ENCODE data around the gene CBX1.

The CBX1 gene

DNA sequence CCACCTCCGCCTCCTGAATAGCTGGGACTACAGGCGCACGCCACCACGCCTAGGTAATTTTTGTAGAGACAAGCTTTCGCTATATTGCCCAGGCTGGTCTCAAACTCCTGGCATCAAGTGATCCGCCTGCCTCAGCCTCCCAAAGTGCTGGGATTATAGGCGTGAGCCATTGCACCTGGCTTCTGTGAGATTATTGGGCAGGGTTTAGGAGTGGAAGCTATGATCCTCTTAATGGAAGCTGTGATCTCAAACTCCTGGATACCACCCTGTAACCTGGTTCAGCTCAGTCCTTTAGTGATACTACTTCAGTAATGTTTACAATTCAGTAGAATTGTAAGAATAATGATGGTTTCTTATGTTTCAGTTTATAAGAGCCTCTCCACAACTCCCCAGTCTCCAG lies 39.0 kb downstream of the CBX1 start:
- Histone ChIP-seq H3K79me1 (ENCODE audit: low read length) (peaks cover 12% of the 10 kb centered on the region), H2BK120ac (ENCODE audit: low read depth, low read length) (no peak overlapping the region), H3K4ac (ENCODE audit: low read depth, low read length) (no peak overlapping the region), H3K23ac (ENCODE audit: low read length) (no peak overlapping the region), H2AK5ac (ENCODE audit: low read length) (no peak overlapping the region), H3K79me2 (ENCODE audit: control insufficient read depth, insufficient read depth, low read length) (peaks cover 23% of the 10 kb centered on the region), H2BK15ac (replicated peaks; ENCODE audit: low read depth) (no peak overlapping the region), H3K27ac (ENCODE audit: low read depth, low read length) (no peak overlapping the region), H3K4me1 (ENCODE audit: control insufficient read depth, low read depth, low read length) (no peaks in the 10 kb centered on the region), H3K36me3 (ENCODE audit: control insufficient read depth, insufficient read depth, low read length) (peaks cover 30% of the 10 kb centered on the region), H4K5ac (ENCODE audit: low read length) (no peak overlapping the region), H3K27me3 (ENCODE audit: insufficient read depth, low read length, poor library complexity) (no peaks in the 10 kb centered on the region), H3K56ac (ENCODE audit: low read length) (no peak overlapping the region), H4K8ac (ENCODE audit: low read depth, low read length) (no peak overlapping the region), H2BK5ac (ENCODE audit: low read length) (no peak overlapping the region), H3K9ac (ENCODE audit: low read length) (no peak overlapping the region), H3K4me3 (ENCODE audit: low read length) (no peak overlapping the region), H3K4me2 (ENCODE audit: low read length) (no peak overlapping the region), H3K18ac (ENCODE audit: low read length) (no peak overlapping the region)
- no peak for DNase-seq
- WGBS (ENCODE audit: extremely low coverage, insufficient coverage, low lambda C conversion rate) = no CpG with 5 or more reads among the region's 7 CpGs

DNA sequence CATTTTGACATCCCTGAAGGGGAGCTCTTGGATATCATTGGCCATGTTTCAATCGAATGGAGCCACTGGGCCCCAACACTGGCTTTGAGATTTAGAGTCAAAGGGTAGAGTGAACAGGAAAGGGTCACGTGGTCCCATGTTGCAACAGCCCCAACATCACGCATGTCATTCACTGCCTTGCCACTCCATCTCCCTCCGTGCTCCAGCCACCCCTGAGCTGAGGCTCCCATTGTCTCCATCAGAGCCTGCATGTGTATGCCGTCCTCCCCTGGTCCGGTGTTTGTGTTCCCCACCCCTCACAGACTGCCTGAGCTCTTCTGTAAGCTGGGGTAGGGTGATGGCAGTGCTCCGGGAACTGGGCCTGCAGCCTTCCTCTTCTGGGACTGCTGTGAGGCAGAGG lies 41.0 kb downstream of the CBX1 start:
- Histone ChIP-seq H3K4ac (ENCODE audit: low read depth, low read length) (no peak overlapping the region), H3K4me3 (ENCODE audit: low read length) (no peak overlapping the region), H3K4me2 (ENCODE audit: low read length) (no peak overlapping the region), H3K56ac (ENCODE audit: low read length) (no peak overlapping the region), H3K79me1 (ENCODE audit: low read length) (peaks cover 30% of the 10 kb centered on the region), H3K79me2 (ENCODE audit: control insufficient read depth, insufficient read depth, low read length) (peaks cover 43% of the 10 kb centered on the region), H2BK5ac (ENCODE audit: low read length) (no peak overlapping the region), H3K9ac (ENCODE audit: low read length) (no peak overlapping the region), H2BK120ac (ENCODE audit: low read depth, low read length) (no peak overlapping the region), H2BK15ac (replicated peaks; ENCODE audit: low read depth) (no peak overlapping the region), H2AK5ac (ENCODE audit: low read length) (no peak overlapping the region), H4K8ac (ENCODE audit: low read depth, low read length) (no peak overlapping the region), H3K4me1 (ENCODE audit: control insufficient read depth, low read depth, low read length) (peaks cover 7% of the 10 kb centered on the region), H3K18ac (ENCODE audit: low read length) (no peak overlapping the region), H3K27me3 (ENCODE audit: insufficient read depth, low read length, poor library complexity) (no peaks in the 10 kb centered on the region), H3K36me3 (ENCODE audit: control insufficient read depth, insufficient read depth, low read length) (peaks cover 34% of the 10 kb centered on the region), H3K27ac (ENCODE audit: low read depth, low read length) (no peak overlapping the region), H4K5ac (ENCODE audit: low read length) (no peak overlapping the region), H3K23ac (ENCODE audit: low read length) (no peak overlapping the region)
- DNase-seq = no peak
- no CpG with 5 or more reads among the region's 7 CpGs for WGBS (ENCODE audit: extremely low coverage, insufficient coverage, low lambda C conversion rate)

DNA sequence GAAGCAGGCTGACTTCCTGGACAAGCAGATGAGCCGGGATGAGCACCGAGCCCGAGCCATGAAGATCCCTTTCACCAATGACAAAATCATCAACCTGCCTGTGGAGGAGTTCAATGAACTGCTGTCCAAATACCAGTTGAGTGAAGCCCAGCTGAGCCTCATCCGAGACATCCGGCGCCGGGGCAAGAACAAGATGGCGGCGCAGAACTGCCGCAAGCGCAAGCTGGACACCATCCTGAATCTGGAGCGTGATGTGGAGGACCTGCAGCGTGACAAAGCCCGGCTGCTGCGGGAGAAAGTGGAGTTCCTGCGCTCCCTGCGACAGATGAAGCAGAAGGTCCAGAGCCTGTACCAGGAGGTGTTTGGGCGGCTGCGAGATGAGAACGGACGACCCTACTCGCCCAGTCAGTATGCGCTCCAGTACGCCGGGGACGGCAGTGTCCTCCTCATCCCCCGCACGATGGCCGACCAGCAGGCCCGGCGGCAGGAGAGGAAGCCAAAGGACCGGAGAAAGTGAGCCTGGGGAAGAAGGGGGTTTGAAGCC lies 42.1 kb downstream of the CBX1 start:
- no peak overlapping the region for H3K27ac ChIP-seq (ENCODE audit: low read depth, low read length)

DNA sequence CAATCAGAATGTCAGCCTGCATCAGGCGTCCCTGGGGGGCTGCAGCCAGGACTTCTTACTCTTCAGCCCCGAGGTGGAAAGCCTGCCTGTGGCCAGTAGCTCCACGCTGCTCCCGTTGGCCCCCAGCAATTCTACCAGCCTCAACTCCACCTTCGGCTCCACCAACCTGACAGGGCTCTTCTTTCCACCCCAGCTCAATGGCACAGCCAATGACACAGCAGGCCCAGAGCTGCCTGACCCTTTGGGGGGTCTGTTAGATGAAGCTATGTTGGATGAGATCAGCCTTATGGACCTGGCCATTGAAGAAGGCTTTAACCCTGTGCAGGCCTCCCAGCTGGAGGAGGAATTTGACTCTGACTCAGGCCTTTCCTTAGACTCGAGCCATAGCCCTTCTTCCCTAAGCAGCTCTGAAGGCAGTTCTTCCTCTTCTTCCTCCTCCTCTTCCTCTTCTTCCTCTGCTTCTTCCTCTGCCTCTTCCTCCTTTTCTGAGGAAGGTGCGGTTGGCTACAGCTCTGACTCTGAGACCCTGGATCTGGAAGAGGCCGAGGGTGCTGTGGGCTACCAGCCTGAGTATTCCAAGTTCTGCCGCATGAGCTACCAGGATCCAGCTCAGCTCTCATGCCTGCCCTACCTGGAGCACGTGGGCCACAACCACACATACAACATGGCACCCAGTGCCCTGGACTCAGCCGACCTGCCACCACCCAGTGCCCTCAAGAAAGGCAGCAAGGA lies 42.7 kb downstream of the CBX1 start:
- Histone ChIP-seq H4K8ac (ENCODE audit: low read depth, low read length) (no peak overlapping the region), H3K23ac (ENCODE audit: low read length) (no peak overlapping the region), H3K27ac (ENCODE audit: low read depth, low read length) (no peak overlapping the region), H3K79me1 (ENCODE audit: low read length) (peaks cover 31% of the 10 kb centered on the region), H3K36me3 (ENCODE audit: control insufficient read depth, insufficient read depth, low read length) (peaks cover 32% of the 10 kb centered on the region), H2BK15ac (replicated peaks; ENCODE audit: low read depth) (no peak overlapping the region), H3K9ac (ENCODE audit: low read length) (no peak overlapping the region), H3K56ac (ENCODE audit: low read length) (no peak overlapping the region), H2BK120ac (ENCODE audit: low read depth, low read length) (no peak overlapping the region), H3K4me2 (ENCODE audit: low read length) (no peak overlapping the region), H4K5ac (ENCODE audit: low read length) (no peak overlapping the region), H3K18ac (ENCODE audit: low read length) (no peak overlapping the region), H3K4me1 (ENCODE audit: control insufficient read depth, low read depth, low read length) (peaks cover 8% of the 10 kb centered on the region), H3K79me2 (ENCODE audit: control insufficient read depth, insufficient read depth, low read length) (peaks cover 53% of the 10 kb centered on the region), H2AK5ac (ENCODE audit: low read length) (no peak overlapping the region), H3K4ac (ENCODE audit: low read depth, low read length) (no peak overlapping the region), H2BK5ac (ENCODE audit: low read length) (no peak overlapping the region), H3K27me3 (ENCODE audit: insufficient read depth, low read length, poor library complexity) (no peaks in the 10 kb centered on the region), H3K4me3 (ENCODE audit: low read length) (no peak overlapping the region)
- no CpG with 5 or more reads among the region's 11 CpGs for WGBS (ENCODE audit: extremely low coverage, insufficient coverage, low lambda C conversion rate)
- DNase-seq = no peak

More for the DNA sequence above, 42.1 kb downstream of the CBX1 start:
- Histone ChIP-seq H4K5ac (ENCODE audit: low read length) (no peak overlapping the region), H3K27me3 (ENCODE audit: insufficient read depth, low read length, poor library complexity) (no peaks in the 10 kb centered on the region), H2AK5ac (ENCODE audit: low read length) (no peak overlapping the region), H3K36me3 (ENCODE audit: control insufficient read depth, insufficient read depth, low read length) (peaks cover 32% of the 10 kb centered on the region), H3K4ac (ENCODE audit: low read depth, low read length) (no peak overlapping the region), H3K23ac (ENCODE audit: low read length) (no peak overlapping the region), H3K56ac (ENCODE audit: low read length) (no peak overlapping the region), H3K9ac (ENCODE audit: low read length) (no peak overlapping the region), H3K18ac (ENCODE audit: low read length) (no peak overlapping the region), H4K8ac (ENCODE audit: low read depth, low read length) (no peak overlapping the region), H2BK15ac (replicated peaks; ENCODE audit: low read depth) (no peak overlapping the region), H3K4me2 (ENCODE audit: low read length) (no peak overlapping the region), H3K79me2 (ENCODE audit: control insufficient read depth, insufficient read depth, low read length) (peaks cover 50% of the 10 kb centered on the region), H3K79me1 (ENCODE audit: low read length) (peaks cover 31% of the 10 kb centered on the region), H3K4me1 (ENCODE audit: control insufficient read depth, low read depth, low read length) (peaks cover 8% of the 10 kb centered on the region), H2BK120ac (ENCODE audit: low read depth, low read length) (no peak overlapping the region), H2BK5ac (ENCODE audit: low read length) (no peak overlapping the region), H3K4me3 (ENCODE audit: low read length) (no peak overlapping the region)
- no CpG with 5 or more reads among the region's 32 CpGs for WGBS (ENCODE audit: extremely low coverage, insufficient coverage, low lambda C conversion rate)
- DNase-seq = no peak

GRCh38 chr17:48057626-48058025 lies 43.7 kb downstream of the CBX1 start:
- no peak for DNase-seq
- WGBS (ENCODE audit: extremely low coverage, insufficient coverage, low lambda C conversion rate) = no CpG with 5 or more reads among the region's 4 CpGs
- no peak overlapping the region for H4K5ac ChIP-seq (ENCODE audit: low read length)
- no peak overlapping the region for H4K8ac ChIP-seq (ENCODE audit: low read depth, low read length)
- no peak overlapping the region for H3K4ac ChIP-seq (ENCODE audit: low read depth, low read length)
- peaks cover 35% of the 10 kb centered on the region for H3K79me1 ChIP-seq (ENCODE audit: low read length)
- H3K56ac ChIP-seq (ENCODE audit: low read length) = no peak overlapping the region
- H3K36me3 ChIP-seq (ENCODE audit: control insufficient read depth, insufficient read depth, low read length) = peaks cover 32% of the 10 kb centered on the region
- H3K9ac ChIP-seq (ENCODE audit: low read length) = no peak overlapping the region
- no peak overlapping the region for H3K4me3 ChIP-seq (ENCODE audit: low read length)
- H3K27me3 ChIP-seq (ENCODE audit: insufficient read depth, low read length, poor library complexity) = no peaks in the 10 kb centered on the region
- H3K23ac ChIP-seq (ENCODE audit: low read length) = no peak overlapping the region
- H3K18ac ChIP-seq (ENCODE audit: low read length) = no peak overlapping the region
- H3K79me2 ChIP-seq (ENCODE audit: control insufficient read depth, insufficient read depth, low read length) = peaks cover 61% of the 10 kb centered on the region
- peaks cover 13% of the 10 kb centered on the region for H3K4me1 ChIP-seq (ENCODE audit: control insufficient read depth, low read depth, low read length)
- no peak overlapping the region for H2BK120ac ChIP-seq (ENCODE audit: low read depth, low read length)
- no peak overlapping the region for H3K27ac ChIP-seq (ENCODE audit: low read depth, low read length)
- no peak overlapping the region for H3K4me2 ChIP-seq (ENCODE audit: low read length)
- H2AK5ac ChIP-seq (ENCODE audit: low read length) = no peak overlapping the region
- no peak overlapping the region for H2BK15ac ChIP-seq (replicated peaks; ENCODE audit: low read depth)
- H2BK5ac ChIP-seq (ENCODE audit: low read length) = no peak overlapping the region

Data from mesendoderm (in vitro differentiated cells).